ENCODE results near the gene REXO1. TPM values are rescaled to one million over a fixed set of nuclear protein-coding genes. Genes with fewer than 3 reads are reported as not detected.

The REXO1 gene
- total and polyA plus RNA-seq, 2 of the 8 experiments (the other 6 are each of a cell fraction or from before 2014, with no cell fraction given), result 42.4 to 44.3 TPM

DNA sequence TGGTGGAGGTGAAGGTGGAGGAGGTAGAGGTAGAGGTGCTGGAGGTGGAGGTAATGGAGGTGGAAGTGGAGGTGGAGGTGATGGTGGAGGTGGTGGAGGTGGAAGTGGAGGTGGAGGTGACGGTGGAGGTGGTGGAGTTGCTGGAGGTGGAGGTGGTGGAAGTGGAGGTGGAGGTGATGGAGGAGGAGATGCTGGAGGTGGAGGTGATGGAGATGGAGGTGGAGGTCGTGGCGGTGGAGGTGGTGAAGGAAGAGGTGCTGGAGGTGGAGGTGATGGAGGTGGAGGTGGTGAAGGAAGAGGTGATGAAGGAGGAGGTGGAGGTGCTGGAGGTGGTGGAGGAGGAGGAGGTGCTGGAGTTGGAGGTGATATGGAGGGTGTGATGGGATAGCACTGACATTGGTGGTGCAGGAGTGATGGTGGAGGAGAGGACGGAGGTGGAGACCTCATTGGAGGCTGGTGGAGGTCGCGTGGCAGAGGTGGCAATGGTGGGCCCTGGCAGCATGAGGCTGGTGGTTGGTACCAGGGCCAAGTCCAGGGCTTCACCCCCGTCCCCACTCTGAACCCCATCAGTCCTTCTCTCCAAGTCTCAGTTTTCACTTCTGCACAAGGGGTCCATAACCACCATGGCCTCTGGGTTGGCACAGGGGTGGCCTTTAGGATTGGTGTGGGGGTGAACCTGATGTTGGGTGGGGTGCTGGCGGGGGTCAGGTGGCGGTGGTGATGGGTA lies 79.2 kb downstream of the REXO1 start:
- no peak for DNase-seq (ENCODE audit: low read depth in 1 of 2, low spot score in 2 of 2)
- H3K36me3 ChIP-seq (ENCODE audit: control insufficient read depth in 2 of 4, insufficient read depth in 4 of 4, low read length in 3 of 4), result no peaks in the 10 kb centered on the region
- H3K4me1 ChIP-seq (replicated peaks in 1 of 4; ENCODE audit: control insufficient read depth in 3 of 4, insufficient read depth in 4 of 4, low read length in 3 of 4), result peaks cover 0 to 19% (median 6%) of the 10 kb centered on the region in 4 experiments; a peak in 6 of 7 replicates
- H2AK5ac ChIP-seq (ENCODE audit: low read depth, low read length), result 0 out of 2 replicates have a peak overlapping the region, but pooled peaks have one; percentile 91
- peaks cover 0 to 15% of the 10 kb centered on the region in 2 experiments for H4K20me1 ChIP-seq (replicated peaks in 1 of 2; ENCODE audit: control insufficient read depth in 1 of 2, insufficient read depth in 2 of 2, low read length in 2 of 2)
- H4K8ac ChIP-seq (ENCODE audit: extremely low read depth, insufficient read depth, low read length), result no peak overlapping the region
- ChIA-PET CTCF (ENCODE audit: partially characterized antibody) (interaction anchor here (0.5 to 4.9 kb wide), 42 partner anchors 7 to 1474 kb away, joined by 3 to 97 read pairs (median 4); no protein-coding TSS in a partner anchor), POLR2A (ENCODE audit: partially characterized antibody) (no interaction called here)
- H3K4me3 ChIP-seq (ENCODE audit: extremely low read depth in 1 of 4, insufficient read depth in 2 of 4, low read depth in 3 of 4, low read length in 4 of 4), result no peak overlapping the region
- no peak overlapping the region for H3K23ac ChIP-seq (ENCODE audit: insufficient read length)
- H2BK20ac ChIP-seq (ENCODE audit: low read length), result no peak overlapping the region; the same call in 1 of the 2 replicates
- H3K14ac ChIP-seq (ENCODE audit: insufficient read length), result no peak overlapping the region
- FAIRE-seq, result no peak
- no peaks in the 10 kb centered on the region for H3K79me2 ChIP-seq (ENCODE audit: control insufficient read depth in 1 of 2, insufficient read depth in 2 of 2, low read length in 2 of 2)
- H4K91ac ChIP-seq (replicated peaks; ENCODE audit: insufficient read length, low read length), result no peak overlapping the region
- peaks cover 42 to 68% (median 61%) of the 10 kb centered on the region in 4 experiments for H3K27me3 ChIP-seq (replicated peaks in 1 of 4; ENCODE audit: control insufficient read depth in 3 of 4, extremely low read depth in 1 of 4, insufficient read depth in 3 of 4, low read length in 3 of 4)
- H2BK12ac ChIP-seq (ENCODE audit: low read depth, low read length), result 0 out of 2 replicates have a peak overlapping the region, but pooled peaks have one; percentile 60
- peaks cover 9% of the 10 kb centered on the region; the same call in 1 of the 2 replicates for H3K23me2 ChIP-seq (ENCODE audit: low read depth, low read length)
- H3K27ac ChIP-seq (ENCODE audit: low read depth, low read length), result no peak overlapping the region
- H3K4ac ChIP-seq (replicated peaks; ENCODE audit: insufficient read length, low read depth, low read length), result no peak overlapping the region
- H3K9me3 ChIP-seq (ENCODE audit: insufficient read depth in 2 of 2, low read depth in 1 of 2, low read length in 1 of 2), result peaks cover 7 to 9% of the 10 kb centered on the region in 2 experiments; a peak in 3 of 4 replicates
- H2BK15ac ChIP-seq (ENCODE audit: low read length), result peak overlapping the region; percentile 61
- H3K4me2 ChIP-seq (ENCODE audit: insufficient read depth in 1 of 2, low read depth in 2 of 2, low read length in 2 of 2), result no peak overlapping the region
- no peak overlapping the region for H2BK5ac ChIP-seq (ENCODE audit: low read depth, low read length)
- 81% methylated on average over 8 of the region's 9 CpGs; no CpG with 5 or more reads in 1 of the 2 experiments for WGBS, 2 experiments (ENCODE audit: extremely low coverage in 1 of 2, insufficient coverage in 1 of 2, insufficient read length in 1 of 2, insufficient replicate concordance in 2 of 2, low coverage in 1 of 2, low lambda C conversion rate in 2 of 2, missing lambda C conversion rate in 1 of 2)
- H2AFZ ChIP-seq (ENCODE audit: low read length), result no peak overlapping the region
- H3K18ac ChIP-seq (ENCODE audit: extremely low read depth, low read length), result no peak overlapping the region
- no peak overlapping the region for H2BK120ac ChIP-seq (replicated peaks; ENCODE audit: low read depth, low read length)
- H3K9ac ChIP-seq (replicated peaks in 1 of 4; ENCODE audit: extremely low read depth in 1 of 4, low read depth in 3 of 4, low read length in 3 of 4), result no peak overlapping the region
- no peak overlapping the region for H4K5ac ChIP-seq (ENCODE audit: insufficient read length, low read depth, low read length)
- H3K56ac ChIP-seq (replicated peaks; ENCODE audit: insufficient read length, low read depth, low read length), result no peak overlapping the region
- no peaks in the 10 kb centered on the region for H3K79me1 ChIP-seq (ENCODE audit: low read depth, low read length)
- no peak for TF ChIP-seq CTBP2 (IDR thresholded peaks at IDR 0.05; ENCODE audit: borderline replicate concordance, insufficient read depth, insufficient read length, low read length)
- TF ChIP-seq ATF3 (IDR thresholded peaks at IDR 0.05; ENCODE audit: insufficient read depth, low read depth, low read length), result no peak
- no peak for TF ChIP-seq RFX5 (IDR thresholded peaks at IDR 0.05; ENCODE audit: borderline replicate concordance, low read depth, low read length)
- TF ChIP-seq GABPA (IDR thresholded peaks at IDR 0.05; ENCODE audit: borderline replicate concordance, insufficient read depth, low read length), result no peak
- TF ChIP-seq EP300 (IDR thresholded peaks at IDR 0.05; ENCODE audit: borderline replicate concordance in 1 of 2, low read depth in 2 of 2, low read length in 2 of 2), result no peak
- no peak for TF ChIP-seq NRF1 (IDR thresholded peaks at IDR 0.05; ENCODE audit: low read depth, low read length)
- TF ChIP-seq GTF2F1 (IDR thresholded peaks at IDR 0.05; ENCODE audit: borderline replicate concordance, low read depth, low read length), result no peak
- TF ChIP-seq, protein P1, sequence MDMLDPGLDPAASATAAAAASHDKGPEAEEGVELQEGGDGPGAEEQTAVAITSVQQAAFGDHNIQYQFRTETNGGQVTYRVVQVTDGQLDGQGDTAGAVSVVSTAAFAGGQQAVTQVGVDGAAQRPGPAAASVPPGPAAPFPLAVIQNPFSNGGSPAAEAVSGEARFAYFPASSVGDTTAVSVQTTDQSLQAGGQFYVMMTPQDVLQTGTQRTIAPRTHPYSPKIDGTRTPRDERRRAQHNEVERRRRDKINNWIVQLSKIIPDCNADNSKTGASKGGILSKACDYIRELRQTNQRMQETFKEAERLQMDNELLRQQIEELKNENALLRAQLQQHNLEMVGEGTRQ (IDR thresholded peaks at IDR 0.05; ENCODE audit: low read length), result no peak
- no peak for TF ChIP-seq KDM5A (IDR thresholded peaks at IDR 0.05; ENCODE audit: low read length)
- TF ChIP-seq TEAD4 (IDR thresholded peaks at IDR 0.05; ENCODE audit: low read depth, low read length), result no peak

All from H1 (cell line).